GM11168 (cell line): ENCODE data around the gene CLN3.
"Not testable (repeated sequence)": the region's sequence is repeated elsewhere in the genome, so short reads cannot be mapped to it uniquely, and the experiment has no call there.

Experiments
- in situ Hi-C: fragments of 300-500 bp; cut with MboI; formaldehyde crosslinking; loops from one replicate; pipeline ENCODE4 v1.12.0; 2022; ENCODE audit warnings: low sequenced_read_pairs; ENCODE audit not compliant: unreplicated experiment

CLN3 gene

DNA sequence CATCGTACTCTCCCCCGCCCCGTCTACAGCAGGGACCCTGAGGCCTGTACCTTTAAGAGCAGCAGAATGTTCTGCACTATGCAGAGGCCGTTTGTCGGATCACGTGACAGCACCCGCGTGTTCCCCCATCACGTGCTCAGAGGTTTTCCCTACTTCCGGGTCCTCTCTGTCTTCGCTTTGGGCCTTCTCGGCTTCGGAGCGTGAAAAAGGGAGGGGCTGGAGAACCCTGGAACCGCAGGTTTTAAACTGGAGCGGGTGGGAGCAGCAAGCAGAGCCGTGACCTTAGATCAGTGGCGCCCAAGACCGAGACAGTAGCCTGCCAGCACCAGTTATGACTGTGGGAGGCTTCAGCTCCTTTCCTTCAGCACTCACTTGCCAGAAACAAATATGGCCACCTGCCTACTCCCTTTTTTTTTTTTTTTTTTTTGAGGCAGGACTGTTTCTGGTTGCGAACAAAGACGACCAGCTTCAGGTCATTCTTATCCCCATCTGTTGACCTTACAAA, at the start of gene CLN3:
TSS of gene CLN3 (minus strand) at position 105 of the 505 bp plus-strand sequence. CDS start 315 bp downstream, outside the sequence.
- in situ Hi-C loops: no loop called here

DNA sequence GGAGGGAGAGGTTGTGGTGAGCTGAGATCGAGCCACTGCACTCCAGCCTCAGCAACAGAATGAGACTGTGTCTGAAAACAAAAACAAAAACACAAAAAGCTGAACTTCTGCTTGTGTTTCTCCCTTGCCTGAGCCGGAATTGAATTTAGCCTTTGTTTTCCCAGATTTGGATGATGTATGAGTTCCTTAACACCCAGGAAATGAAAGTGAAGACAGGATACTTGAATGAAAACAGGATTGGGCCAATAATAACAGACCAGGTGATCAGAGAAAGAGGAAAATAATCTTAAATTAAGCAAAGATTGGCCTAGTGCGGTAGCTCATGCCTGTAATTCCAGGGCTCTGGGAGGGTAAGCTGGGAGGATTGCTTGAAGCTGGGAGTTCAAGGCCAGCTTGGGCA, 48.5 kb upstream of the CLN3 start:
- in situ Hi-C loops: no loop called here

GRCh38 chr16:28538733-28539596, 47.1 kb upstream of the CLN3 start, which contains the start of gene NUPR1:
Gene NUPR1 (minus strand): TSS chr16:28538974. CDS start chr16:28538907, 67 bp downstream.
- in situ Hi-C loops: no loop called here

- in situ Hi-C loops: no loop called here
These were observed 46.3 kb upstream of the CLN3 start for GRCh38 chr16:28537964-28538732.

- in situ Hi-C loops: no loop called here
These were observed 45.2 kb upstream of the CLN3 start for GRCh38 chr16:28537076-28537475.

DNA sequence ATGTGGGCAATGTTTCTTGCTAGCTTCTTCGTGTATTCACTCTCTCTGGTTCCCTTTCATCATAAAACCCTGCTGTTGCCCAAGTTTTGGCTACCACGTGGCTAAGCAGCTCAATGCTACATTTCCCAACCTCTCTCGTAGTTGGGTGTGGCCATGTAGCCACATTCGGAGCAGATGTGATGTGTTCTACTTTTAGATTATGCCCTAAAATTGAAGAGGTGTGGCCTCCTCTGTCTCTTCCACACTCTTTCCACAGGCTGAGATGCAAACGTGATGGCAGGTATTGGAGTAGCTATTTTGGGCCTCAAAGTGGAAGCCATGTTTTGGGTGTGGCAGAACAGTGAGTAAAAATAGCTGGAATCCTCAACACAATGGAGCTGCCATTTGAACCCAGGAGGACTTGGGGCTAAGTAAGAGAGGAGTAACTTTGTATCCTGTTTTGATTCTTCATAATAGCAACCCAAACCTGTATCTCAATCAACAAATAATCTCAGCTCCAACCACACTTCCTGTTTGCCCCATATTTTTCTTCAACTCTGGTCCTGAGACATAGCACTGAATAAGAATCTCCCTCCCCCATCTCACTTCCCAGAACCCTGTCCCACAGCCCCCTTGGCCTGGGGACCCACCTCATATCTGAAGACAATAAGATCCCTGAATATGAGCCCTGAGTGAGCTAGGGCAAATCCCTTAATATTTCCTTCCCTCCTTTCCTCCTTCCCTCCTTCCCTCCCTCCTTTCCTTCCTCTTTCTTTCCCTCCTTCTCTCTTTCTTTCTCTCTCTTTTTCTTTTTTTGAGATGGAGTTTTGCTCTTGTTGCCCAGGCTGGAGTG, 42.9 kb upstream of the CLN3 start:
- in situ Hi-C loops: no loop called here

- in situ Hi-C loops: no loop called here
These were observed 41.2 kb upstream of the CLN3 start for GRCh38 chr16:28532940-28533647.

GRCh38 chr16:28531777-28532744, 40.2 kb upstream of the CLN3 start:
- in situ Hi-C loops: no loop called here

DNA sequence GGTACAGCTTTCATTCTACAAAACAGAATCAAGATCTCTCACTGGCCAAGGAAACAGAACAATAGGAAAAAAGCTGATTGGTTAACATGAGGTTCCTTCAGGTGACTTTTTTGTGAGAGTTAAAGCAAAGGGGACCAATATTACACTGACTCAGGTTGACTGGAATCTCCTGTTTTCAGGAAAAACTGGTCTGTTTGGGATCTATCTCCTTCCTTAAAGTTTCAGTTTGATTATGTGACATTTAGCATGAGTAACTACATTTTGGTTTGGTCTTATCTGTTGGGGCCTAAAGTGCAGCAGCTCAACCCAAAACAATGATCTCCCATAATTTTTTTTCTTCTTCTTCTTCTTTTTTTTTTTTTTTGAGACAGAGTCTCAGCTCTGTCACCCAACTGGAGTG, 37.2 kb upstream of the CLN3 start:
- in situ Hi-C loops: no loop called here

DNA sequence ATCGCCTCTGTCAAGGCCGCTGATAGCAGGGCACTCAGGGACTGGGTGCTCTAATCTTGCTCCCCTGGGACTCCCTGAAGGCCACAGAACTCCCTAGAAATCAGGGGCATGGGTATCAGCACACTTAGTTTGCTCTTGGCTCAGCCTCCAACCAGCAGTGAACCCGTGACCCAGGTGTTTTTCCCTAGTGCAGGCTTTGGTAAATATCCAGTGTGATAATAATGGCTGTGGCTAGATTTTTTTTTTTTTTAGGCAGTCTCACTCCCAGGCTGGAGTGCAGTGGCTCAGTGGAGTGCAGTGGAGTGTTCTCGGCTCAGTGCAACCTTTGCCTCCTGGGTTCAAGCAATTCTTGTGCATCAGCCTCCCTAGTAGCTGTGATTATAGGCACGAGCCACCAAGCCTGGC, 36.6 kb upstream of the CLN3 start:
- in situ Hi-C loops: no loop called here

DNA sequence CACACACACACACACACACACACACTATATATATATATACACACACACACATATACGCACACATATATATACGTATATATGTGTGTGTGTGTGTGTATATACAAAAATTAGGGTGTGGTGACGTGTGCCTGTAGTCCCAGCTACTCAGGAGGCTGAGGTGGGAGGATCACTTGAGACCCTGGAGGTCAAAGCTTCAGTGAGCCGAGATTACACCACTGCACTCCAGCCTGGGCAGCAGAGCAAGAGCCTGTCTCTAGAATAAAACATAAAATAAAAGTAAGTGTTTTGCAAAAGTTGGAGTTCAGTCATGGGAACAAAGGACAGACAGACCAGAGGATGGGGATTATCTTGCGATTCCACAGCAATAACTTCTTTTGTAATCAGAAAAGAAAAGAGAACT, 36.1 kb upstream of the CLN3 start:
- in situ Hi-C loops: no loop called here

- in situ Hi-C loops: not testable (repeated sequence)
These were observed 35.4 kb upstream of the CLN3 start for GRCh38 chr16:28527100-28527785.

DNA sequence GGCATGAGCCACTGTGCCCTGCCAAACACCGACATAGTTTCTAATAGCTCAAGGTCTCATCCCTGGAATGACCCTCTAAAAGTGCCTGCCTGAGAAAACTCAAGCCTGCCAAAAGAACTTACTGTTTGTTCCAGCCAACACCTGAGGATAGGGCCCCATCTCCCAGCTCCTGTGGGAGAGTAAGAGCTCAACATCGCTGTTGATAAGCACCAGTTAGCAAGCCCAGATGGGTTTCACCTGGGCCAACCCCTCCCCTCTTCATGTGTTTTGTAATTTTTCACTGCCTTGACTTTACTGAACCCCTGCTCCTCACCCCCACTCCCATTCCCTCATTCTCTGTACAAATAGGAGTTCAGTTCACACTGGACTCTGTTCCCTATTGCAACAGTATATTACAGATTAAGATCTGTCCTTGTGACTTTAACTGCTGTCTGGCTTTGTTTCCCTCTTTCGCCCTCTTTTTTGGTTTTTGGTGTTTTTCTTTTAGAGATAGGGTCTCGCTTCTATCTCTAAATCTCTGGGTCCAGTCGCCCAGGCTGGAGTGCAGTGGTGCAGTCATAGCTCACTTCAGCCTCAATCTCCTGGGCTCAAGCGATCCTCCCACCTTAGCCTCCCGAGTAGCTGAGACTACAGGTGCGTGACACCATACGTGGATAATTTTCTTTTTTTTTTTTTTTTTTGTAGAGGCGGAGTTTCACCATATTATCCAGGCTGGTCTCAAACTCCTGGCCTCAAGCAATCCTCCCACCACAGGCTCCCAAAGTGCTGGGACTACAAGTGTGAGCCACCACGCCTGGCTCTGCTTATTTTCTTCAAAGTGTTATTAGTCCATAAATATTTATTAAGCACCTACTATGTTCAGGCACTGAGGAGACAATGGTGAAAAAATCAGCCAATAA, 34.6 kb upstream of the CLN3 start:
- in situ Hi-C loops: no loop called here

GRCh38 chr16:28524681-28525171, 32.9 kb upstream of the CLN3 start:
- in situ Hi-C loops: no loop called here

- in situ Hi-C loops: no loop called here
These were observed 30.9 kb upstream of the CLN3 start for GRCh38 chr16:28522792-28523191.

DNA sequence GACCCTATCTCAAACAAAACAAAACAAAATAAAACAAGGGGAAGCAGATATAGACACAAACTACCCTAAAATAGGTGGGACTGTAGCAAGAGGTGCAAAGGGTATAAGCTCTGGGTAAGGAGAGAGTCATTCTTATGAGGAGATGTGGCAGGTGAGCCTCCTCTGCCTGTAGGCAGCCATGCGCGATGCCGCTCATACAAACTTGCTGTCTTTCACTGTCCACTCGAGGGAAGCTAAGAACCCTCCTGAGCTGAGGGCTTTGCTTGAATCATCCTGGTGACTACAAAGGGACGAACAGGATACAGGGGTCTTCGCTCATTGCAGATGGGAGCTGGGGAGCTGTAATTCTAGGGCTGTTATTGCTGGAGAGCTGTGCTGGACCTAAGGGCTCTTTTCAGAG, 29.6 kb upstream of the CLN3 start:
- in situ Hi-C loops: no loop called here

GRCh38 chr16:28520672-28521071, 28.8 kb upstream of the CLN3 start:
- in situ Hi-C loops: no loop called here
